ENCODE data around the gene RELL1.

DNA sequence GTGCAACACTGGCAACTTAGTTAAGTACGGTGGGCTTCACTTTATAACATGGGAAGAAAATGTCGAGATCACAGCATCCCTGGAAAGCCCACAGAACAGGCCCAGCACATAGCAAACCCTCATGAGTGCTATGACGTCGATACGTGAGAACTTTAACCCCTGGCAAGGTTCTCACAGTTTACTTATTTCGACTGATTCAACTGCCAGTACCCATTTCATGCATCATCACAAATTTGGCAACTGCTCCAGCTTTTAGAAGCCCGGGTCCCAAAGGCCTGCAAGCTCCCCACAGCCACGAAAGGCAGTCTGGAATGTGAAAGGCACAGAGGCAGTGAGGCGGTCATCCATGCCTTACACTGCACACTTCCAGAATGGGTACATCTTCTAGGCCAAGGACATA lies 41.2 kb downstream of the RELL1 start:
- TF ChIP-seq, protein P1, sequence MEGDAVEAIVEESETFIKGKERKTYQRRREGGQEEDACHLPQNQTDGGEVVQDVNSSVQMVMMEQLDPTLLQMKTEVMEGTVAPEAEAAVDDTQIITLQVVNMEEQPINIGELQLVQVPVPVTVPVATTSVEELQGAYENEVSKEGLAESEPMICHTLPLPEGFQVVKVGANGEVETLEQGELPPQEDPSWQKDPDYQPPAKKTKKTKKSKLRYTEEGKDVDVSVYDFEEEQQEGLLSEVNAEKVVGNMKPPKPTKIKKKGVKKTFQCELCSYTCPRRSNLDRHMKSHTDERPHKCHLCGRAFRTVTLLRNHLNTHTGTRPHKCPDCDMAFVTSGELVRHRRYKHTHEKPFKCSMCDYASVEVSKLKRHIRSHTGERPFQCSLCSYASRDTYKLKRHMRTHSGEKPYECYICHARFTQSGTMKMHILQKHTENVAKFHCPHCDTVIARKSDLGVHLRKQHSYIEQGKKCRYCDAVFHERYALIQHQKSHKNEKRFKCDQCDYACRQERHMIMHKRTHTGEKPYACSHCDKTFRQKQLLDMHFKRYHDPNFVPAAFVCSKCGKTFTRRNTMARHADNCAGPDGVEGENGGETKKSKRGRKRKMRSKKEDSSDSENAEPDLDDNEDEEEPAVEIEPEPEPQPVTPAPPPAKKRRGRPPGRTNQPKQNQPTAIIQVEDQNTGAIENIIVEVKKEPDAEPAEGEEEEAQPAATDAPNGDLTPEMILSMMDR (IDR thresholded peaks at IDR 0.05) = no peak
- no peak for TF ChIP-seq POLR2A (IDR thresholded peaks at IDR 0.05)
